NCI-H2171 (cell line): ENCODE data around the gene HOXB13.
"Not testable (repeated sequence)": the region's sequence is repeated elsewhere in the genome, so short reads cannot be mapped to it uniquely, and the experiment has no call there.

Experiments
- DNase-seq: peaks from one replicate; lab custom pipeline; 2025; lab: John Stamatoyannopoulos, UW

Gene HOXB13

GRCh38 chr17:48726114-48726915 lies 2.2 kb downstream of the HOXB13 start:
- DNase-seq = no peak

DNA sequence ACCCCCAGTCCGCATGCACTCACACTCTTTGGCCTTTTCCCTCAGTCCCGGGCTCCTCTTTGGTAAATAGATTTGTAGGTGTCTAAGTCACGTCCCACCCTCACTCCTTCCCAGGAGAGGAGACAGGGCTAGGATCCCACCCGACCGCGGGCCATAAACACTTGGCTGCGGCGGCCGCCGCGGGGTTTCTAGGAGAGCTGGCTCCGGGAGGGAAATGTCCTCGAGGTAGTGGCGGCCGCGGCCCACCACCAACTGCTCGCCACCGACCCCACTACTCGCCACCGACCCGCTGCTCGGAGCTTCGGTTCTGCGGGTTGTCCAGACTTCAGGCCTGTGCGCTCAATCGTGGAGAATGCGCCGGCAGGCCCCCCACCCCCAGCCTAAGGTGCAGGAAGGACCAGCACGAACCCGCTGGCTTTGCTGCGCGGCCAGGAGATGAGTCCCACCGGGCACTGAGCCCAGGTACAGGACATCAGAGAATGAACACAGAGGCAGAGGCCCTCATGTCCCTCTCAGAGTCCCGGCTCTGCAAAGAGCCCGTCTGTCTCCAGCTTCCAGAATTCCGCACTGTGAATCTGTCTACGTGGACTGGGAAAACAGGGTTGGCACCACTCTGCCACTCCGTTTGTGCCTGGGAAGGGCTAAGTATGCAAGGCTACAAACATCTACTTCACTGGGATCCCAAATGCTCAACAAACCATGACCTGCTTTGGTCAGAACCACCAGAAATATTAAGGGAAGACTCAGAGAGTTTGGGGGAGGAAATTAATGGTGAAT lies 3.1 kb downstream of the HOXB13 start:
- DNase-seq = no peak

- no peak for DNase-seq
Measured at GRCh38 chr17:48725004-48725287, 3.6 kb downstream of the HOXB13 start.

DNA sequence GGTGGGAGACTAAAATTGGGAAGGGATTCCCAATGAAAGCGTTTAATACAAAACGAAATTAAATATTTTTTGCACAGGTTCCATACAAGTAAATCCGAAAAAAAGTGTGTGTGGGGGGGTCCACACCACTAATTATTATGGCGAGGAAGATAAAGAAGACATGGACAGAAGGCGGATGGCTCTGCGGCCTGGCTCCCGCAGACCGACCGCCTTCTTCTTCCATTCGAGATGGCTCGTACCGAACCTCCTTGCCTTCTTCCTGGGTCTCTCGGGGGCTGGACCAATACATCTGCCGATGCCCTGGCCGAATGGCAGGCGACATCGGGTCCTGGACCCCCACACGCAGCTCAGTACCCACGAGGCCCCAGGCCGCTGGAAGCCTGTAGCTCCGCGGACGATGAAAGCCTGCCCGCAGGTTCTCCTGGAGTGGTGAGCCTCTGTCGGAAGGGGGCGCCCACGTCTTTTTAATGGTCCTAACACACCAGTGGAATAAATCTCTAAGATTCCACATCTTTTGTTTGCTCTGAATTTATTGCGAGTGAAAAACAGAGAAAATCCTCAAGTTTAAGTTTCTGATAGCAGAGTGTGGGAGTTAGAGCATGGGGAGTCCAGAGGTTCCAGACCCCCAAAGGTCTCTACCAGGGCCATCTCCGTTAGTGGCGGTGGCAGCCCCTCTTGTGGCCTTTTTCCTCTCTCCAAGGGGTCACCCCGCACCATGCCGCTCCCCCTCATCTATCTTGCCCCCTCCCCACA lies 4.1 kb downstream of the HOXB13 start:
- DNase-seq = peak; percentile 40

- DNase-seq = no peak
Measured at GRCh38 chr17:48723423-48724250, 4.9 kb downstream of the HOXB13 start.

DNA sequence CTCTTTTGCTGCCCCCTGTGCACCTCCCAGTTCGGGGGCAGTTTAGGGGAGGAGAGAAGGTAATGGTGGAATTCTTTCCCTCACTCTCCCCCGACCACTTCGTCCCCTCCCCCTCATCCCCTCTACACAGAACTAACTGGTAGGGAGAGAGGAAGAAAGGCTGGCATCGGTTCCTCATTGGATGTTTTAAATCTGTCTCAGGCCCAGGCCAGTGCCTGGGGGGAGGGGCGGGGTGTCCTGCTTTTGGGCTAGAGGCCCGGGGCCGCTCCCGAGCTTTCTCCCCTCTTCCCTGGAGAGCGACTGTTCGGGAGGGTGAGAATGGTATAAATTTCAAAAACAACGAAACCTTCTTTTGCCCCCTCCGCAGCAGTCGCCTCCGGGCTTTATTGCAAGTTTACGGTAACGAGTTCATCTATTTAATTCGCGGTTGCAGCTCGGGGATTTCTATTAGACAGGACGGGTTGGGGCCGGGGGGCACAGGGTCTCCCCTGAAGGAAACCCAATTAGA lies 5.6 kb downstream of the HOXB13 start, which contains the start of gene PRAC2:
Gene PRAC2, plus strand, starts transcription at position 271 of the 508 bp plus-strand sequence. CDS start 1,226 bp downstream, outside the sequence.
- DNase-seq = no peak

DNA sequence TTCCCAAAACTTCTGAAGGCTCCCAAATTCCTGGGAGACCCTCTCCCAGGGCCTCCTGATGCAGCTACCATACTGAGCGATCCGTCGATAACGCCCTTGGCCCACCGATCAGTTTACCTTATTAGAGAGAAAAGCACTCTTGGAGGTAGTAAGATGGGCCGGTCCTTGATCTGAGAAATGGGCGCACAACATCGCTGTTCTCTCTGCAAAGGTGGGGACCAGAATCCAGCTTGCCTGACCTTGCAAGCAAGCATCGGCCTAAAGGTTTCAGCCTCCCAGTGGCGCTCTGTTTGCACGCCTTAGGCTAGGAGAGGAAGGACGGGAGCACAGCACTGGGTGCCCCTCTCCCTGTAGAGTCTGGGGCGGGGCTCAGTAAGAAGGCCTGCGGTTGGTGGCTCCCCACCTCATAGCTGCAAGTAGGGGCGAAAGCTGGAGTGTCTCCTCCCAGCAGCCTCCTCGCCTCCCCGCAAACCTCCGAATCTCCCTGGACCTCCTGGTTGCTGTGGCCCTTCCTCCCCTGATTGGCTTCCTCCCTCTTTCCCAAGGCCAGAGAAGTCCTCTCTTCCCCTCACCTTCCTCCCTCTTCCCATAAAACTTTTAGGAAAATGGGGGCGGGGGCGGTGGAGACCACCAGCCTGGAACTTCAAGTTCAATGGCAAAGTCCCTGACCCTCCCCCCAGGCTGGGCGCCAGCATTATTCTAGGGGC lies 6.2 kb downstream of the HOXB13 start, which contains the start of gene PRAC1:
Gene PRAC1, minus strand, starts transcription at position 318 of the 707 bp plus-strand sequence. Its CDS starts 126 bp downstream, at position 192.
- DNase-seq = no peak

DNA sequence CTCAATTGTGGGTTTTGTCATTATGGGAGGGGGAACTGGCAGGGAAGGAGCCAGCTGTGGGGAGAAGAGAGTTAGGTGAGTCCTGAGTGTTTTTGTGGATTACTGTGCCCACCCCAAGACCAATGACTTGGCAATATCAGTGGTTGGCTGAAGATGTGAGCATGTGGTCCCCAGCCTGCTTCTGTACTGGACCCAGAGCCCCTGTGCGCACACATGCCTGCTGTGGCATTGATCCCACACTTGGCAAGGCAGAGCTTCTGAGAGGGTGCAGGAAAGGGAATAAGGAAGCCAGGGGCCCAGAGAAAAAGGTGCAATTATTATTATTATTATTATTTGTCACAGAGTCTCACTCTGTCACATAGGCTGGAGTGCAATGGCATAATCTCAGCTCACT lies 7.5 kb downstream of the HOXB13 start:
- no peak for DNase-seq

DNA sequence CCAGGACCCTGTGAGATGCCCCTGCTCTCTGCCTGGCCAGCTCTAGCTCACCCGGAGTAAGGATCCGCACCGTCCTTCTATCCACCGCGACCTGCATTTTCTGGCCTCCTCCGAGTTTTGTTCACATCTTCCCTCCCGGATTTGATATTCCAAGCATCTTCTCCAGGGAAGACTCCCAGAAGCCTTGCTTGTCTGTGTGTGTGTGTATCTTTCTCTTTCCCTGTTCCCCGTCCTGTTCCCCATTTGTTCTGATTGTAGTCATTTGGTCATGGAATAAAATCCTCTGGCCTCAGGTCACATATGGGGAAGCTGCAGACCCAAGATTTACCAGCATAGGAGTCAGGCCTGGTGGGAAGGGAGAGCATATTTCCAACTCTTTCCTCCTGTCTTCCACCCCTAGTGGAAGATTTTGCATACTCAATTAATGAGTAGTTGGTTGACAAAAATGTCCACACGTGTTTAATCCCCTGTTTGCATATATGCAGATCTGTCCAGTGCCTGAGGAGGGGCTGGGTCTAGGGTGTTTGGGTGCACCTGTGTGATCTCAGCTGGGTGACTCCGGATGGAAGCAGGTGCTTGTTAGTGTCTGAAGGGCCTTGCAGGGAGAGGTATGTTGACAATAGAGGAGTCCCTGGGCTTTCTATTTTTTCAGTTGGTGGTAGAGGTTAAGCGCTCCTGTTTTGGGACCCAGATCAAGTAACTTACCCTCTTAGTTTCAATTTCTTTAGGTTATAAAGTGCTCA lies 8.1 kb downstream of the HOXB13 start:
- no peak for DNase-seq

DNA sequence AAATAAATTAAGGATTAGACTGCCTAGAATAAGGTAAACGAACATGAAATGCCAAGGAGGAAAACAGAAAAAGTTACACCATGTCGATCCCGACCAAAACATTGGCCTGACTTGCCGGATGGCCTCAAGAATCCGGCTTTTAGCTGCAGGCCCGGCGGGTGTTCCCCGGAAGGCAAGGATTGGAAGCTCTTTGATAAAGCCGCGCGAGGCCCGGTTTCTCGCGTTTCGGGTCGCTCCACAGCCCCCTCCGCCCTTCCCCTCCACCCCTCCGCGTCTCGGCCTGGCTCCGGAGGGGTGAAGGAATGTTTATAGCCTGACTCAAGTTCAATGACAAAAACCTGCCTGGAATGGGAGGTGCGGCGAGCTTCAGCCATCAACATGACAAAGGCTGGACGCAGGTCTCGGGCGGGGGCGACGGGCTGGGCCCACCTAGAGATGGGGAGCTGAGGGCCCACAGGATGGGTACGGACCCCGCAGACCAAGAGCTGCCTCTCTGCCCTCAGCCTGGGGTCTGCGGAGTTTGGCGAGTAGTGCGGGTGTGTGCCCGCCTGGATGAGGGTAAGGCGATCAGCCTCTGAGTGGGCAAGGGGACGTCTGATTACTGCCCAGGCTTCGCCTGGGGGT lies 8.8 kb downstream of the HOXB13 start:
- no peak for DNase-seq

DNA sequence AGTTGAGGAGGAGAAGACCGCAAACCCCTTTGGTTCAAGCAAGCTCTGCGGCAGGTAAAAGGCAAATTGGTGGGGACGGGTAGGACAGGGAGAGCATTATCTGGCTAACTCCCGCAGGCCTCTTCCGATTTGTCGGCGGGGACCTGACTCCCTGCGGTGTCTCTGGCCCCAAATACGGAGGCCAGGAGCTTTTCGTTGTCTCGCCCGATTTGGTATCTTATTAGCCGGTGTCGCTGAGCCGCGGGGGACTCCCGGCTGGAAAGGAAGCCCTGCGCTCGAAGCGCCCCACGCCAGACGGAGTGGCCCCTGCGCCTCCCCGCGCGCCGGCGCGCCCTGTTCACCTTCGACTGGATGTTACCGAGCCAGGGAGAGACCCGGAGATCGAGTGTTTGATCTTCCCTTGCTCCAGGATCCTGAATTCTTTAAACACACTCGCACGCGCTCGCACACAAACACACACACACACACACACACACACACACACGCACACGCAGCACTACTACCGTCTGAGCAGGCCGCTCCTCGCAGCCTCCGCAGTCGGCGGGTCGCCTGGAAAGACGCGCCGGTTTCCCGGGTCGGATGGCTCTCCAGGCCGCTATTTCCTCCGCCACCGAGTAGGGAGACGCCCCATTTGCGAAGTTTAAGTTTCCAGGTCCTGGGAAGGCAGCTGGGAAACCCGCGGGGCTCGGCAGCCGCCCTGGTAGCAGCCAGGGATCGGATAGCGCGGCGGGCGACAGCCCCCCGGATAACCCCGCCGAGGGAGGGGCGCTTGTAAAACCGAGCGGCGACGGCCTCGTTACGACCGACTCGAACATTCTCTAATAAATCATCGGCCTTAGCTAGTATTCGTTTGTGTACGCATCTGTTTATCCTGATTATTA lies 9.5 kb downstream of the HOXB13 start:
- no peak for DNase-seq

- DNase-seq = no peak
Measured at GRCh38 chr17:48718227-48718760, 10.3 kb downstream of the HOXB13 start.

- DNase-seq = no peak
Measured at GRCh38 chr17:48717367-48718226, 11.0 kb downstream of the HOXB13 start.

DNA sequence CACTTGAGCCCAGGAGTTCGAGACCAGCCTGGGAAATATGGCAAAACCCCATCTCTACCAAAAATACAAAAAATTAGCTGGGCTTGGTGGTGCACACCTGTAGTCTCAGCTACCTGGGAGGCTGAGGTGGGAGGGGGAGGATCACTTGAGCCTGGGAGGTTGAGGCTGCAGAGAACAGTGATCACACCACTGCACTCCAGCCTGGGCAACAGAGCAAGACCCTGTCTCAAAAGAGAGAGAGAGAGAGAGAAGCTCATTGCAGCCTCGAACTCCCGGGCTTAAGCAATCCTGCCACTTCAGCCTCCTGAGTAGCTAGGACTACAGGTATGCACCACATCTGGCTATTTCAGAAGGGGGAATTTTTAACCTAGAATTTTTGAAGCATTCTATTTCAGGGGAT lies 12.0 kb downstream of the HOXB13 start:
- not testable (repeated sequence) for DNase-seq

- no peak for DNase-seq
Measured at GRCh38 chr17:48715496-48716399, 12.8 kb downstream of the HOXB13 start.

- DNase-seq = no peak
Measured at GRCh38 chr17:48711128-48711527, 17.4 kb downstream of the HOXB13 start.
